ENCODE data around the gene IMPDH2.
"Not testable (repeated sequence)": the region's sequence is repeated elsewhere in the genome, so short reads cannot be mapped to it uniquely, and the experiment has no call there.

Gene IMPDH2

DNA sequence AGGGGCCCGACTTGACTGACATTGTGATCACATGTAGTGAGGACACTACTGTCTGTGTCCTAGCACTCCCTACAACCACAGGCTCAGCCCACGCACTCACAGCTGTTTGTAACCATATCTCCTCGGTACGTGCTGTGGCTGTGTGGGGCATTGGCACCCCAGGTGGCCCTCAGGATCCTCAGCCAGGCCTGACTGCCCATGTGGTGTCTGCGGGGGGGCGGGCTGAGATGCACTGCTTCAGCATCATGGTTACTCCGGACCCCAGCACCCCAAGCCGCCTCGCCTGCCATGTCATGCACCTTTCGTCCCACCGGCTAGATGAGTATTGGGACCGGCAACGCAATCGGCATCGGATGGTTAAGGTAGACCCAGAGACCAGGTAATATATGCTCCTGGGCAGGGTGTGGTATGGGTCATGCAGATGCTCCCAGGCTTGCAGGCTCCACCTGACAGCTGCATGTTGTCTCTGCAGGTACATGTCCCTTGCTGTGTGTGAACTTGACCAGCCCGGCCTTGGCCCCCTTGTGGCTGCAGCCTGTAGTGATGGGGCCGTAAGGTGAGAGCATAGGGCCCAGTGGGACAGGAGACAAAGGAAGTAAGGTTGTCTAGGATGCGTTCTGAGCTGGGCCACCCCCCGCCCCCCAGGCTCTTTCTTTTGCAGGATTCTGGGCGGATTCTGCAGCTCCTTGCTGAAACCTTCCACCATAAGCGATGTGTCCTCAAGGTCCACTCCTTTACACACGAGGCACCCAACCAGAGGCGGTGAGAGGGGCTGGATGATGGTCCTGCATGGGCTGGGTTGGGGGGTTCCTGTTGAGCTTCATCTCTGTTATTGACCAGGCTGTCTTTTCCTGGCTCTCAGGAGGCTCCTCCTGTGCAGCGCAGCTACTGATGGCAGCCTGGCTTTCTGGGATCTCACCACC is 15.2 kb downstream of the IMPDH2 start:
- in situ Hi-C loops (cut with HindIII; ENCODE audit: low sequenced_read_pairs) = no loop called here
- H3K4me3 ChIP-seq (ENCODE audit: low read depth, low read length) = no peak overlapping the region
- TF ChIP-seq, protein P1, sequence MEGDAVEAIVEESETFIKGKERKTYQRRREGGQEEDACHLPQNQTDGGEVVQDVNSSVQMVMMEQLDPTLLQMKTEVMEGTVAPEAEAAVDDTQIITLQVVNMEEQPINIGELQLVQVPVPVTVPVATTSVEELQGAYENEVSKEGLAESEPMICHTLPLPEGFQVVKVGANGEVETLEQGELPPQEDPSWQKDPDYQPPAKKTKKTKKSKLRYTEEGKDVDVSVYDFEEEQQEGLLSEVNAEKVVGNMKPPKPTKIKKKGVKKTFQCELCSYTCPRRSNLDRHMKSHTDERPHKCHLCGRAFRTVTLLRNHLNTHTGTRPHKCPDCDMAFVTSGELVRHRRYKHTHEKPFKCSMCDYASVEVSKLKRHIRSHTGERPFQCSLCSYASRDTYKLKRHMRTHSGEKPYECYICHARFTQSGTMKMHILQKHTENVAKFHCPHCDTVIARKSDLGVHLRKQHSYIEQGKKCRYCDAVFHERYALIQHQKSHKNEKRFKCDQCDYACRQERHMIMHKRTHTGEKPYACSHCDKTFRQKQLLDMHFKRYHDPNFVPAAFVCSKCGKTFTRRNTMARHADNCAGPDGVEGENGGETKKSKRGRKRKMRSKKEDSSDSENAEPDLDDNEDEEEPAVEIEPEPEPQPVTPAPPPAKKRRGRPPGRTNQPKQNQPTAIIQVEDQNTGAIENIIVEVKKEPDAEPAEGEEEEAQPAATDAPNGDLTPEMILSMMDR (IDR thresholded peaks at IDR 0.05; ENCODE audit: low read depth, low read length, missing control alignments) = peak; percentile 79
- no peak for DNase-seq (ENCODE audit: low read depth)

DNA sequence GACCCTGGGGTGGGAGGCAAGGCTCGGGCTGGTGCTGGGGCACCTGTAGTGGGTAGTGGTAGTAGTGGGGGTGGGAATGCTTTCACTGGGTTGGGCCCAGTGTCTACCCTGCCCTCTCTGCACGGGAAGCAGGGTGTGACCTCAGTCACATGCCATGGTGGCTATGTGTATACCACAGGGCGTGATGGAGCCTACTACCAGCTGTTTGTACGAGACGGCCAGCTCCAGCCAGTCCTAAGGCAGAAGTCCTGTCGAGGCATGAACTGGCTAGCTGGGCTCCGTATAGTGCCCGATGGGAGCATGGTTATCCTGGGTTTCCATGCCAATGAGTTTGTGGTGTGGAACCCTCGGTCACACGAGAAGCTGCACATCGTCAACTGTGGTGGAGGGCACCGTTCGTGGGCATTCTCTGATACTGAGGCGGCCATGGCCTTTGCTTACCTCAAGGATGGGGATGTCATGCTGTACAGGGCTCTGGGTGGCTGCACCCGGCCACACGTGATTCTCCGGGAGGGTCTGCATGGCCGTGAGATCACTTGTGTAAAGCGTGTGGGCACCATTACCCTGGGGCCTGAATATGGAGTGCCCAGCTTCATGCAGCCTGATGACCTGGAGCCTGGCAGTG is 16.0 kb downstream of the IMPDH2 start:
- DNase-seq (ENCODE audit: low read depth) = no peak
- in situ Hi-C loops (cut with HindIII; ENCODE audit: low sequenced_read_pairs) = no loop called here
- TF ChIP-seq, protein P1 (IDR thresholded peaks at IDR 0.05; ENCODE audit: low read depth, low read length, missing control alignments) = no peak
- H3K4me3 ChIP-seq (ENCODE audit: low read depth, low read length) = no peak overlapping the region

DNA sequence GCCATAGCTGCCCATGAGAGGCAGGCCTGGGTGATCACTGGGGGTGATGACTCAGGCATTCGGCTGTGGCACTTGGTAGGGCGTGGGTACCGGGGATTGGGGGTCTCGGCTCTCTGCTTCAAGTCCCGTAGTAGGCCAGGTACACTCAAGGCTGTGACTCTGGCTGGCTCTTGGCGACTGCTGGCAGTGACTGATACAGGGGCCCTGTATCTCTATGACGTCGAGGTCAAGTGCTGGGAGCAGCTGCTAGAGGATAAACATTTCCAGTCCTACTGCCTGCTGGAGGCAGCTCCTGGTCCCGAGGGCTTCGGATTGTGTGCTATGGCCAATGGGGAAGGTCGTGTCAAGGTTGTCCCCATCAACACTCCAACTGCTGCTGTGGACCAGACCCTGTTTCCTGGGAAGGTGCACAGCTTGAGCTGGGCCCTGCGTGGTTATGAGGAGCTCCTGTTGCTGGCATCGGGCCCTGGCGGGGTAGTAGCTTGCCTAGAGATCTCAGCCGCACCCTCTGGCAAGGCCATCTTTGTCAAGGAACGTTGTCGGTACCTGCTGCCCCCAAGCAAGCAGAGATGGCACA is 16.7 kb downstream of the IMPDH2 start:
- no peak for DNase-seq (ENCODE audit: low read depth)
- no peak overlapping the region for H3K4me3 ChIP-seq (ENCODE audit: low read depth, low read length)
- in situ Hi-C loops (cut with HindIII; ENCODE audit: low sequenced_read_pairs) = no loop called here
- TF ChIP-seq, protein P1 (IDR thresholded peaks at IDR 0.05; ENCODE audit: low read depth, low read length, missing control alignments) = no peak

DNA sequence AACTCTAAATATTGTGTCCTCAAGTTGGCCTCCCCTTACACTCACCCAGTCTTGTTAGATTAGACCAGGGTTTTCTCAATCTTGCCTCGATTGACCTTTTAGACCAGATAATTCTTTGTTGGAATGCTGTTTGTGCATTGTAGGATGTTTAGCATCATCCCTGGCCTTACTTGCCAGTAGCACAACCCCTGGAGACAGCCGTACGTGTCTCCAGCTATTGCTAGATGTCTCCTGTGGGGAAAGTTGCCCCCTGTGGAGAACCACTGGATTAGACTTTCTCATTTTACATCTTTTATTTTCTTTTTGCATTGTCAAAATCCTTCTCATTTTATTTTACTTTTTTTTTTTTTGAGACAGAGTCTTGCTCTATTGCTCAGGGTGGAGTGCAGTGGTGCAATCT is 19.8 kb downstream of the IMPDH2 start:
- TF ChIP-seq, protein P1 (IDR thresholded peaks at IDR 0.05; ENCODE audit: low read depth, low read length, missing control alignments) = no peak
- no peak overlapping the region for H3K4me3 ChIP-seq (ENCODE audit: low read depth, low read length)
- no peak for DNase-seq (ENCODE audit: low read depth)
- in situ Hi-C loops (cut with HindIII; ENCODE audit: low sequenced_read_pairs) = no loop called here

DNA sequence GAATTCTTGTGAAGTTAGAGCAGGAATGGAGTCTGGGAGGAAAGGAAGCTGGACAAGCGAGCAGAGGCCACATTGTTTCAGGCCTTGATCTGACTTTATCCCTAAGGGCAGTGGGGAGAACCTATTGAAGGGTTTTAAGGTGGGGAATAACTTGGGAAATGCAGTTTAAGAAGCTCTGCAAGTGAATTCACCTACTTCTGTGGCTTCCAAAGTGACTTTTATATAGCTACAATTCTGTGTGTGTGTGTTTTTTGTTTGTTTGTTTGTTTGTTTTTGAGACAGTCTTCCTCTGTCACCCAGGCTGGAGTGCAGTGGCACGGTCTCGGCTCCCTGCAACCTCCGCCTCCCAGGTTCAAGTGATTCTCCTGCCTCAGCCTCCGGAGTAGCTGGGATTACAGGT is 20.6 kb downstream of the IMPDH2 start:
- H3K4me3 ChIP-seq (ENCODE audit: low read depth, low read length) = peak overlapping the region; percentile 84
- in situ Hi-C loops (cut with HindIII; ENCODE audit: low sequenced_read_pairs); DNase-seq (ENCODE audit: low read depth): not testable (repeated sequence)

DNA sequence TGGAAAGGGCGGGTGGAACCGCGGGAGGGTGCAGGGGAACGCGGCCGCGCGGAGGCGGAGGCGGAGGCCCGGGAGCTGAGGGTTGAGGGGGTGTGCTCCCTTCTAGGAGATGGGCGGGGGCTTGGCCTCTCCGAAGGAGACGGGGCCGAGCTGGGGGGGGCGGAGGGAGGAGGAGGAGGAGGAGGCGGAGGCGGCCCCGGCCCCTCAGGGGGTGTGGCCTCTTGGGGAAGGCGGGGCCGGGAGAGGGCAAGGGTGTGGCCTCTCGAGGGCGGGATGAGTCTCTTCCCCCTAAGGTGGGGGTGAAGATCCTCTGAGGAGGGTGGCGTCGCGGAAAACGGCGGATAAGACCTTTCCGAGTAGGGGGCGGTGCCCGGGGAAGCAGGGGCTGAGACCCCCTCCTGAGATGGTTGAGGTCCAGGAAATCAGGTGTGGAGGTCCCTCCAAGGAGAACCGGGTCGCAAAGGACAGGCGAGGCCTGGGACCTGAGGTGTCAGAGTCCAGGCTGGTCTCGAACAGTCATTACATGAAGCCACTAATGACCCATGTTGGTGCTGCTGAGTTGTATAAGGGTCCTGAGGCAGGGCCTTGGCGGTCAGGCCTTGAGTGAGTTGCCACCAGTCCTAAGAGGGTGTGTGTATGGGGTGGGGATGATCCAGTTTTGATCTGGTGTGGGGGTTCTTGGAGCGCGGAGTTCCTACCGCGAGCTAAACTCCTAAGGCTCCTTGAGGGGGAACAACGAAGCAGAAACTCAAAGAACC is 21.2 kb downstream of the IMPDH2 start:
- no peak for DNase-seq (ENCODE audit: low read depth)
- H3K4me3 ChIP-seq (ENCODE audit: low read depth, low read length) = peak overlapping the region; percentile 84
- in situ Hi-C loops (cut with HindIII; ENCODE audit: low sequenced_read_pairs) = no loop called here
- TF ChIP-seq, protein P1 (IDR thresholded peaks at IDR 0.05; ENCODE audit: low read depth, low read length, missing control alignments) = no peak
